Activated naive CD4-positive, alpha-beta T cell (primary cell): ENCODE measurements around the gene FNDC8.
"Not testable (repeated sequence)": the region's sequence is repeated elsewhere in the genome, so short reads cannot be mapped to it uniquely, and the experiment has no call there.

ENCODE experiments used
- DNase-seq, 4 experiments: peaks; one replicate each; lab custom pipeline; 2025; lab: John Stamatoyannopoulos, UW

Gene FNDC8

DNA sequence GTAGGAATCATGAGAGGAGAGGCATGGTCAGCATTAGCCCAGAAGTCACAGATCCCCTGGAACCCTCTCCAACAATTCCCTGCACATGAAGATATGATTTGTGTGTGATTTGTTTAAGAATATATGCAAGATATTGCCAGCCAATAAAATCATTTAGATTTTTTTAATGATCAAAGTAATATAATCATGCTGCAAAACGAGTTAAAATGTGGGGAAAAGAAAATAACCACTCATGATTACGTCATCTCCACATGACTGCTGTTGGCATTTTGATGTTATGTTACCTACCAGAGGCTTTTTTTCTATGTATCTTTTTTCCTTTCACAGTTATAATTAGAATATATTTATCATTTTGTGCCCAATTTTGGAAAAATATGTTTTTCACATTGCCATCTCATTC, 50.4 kb downstream of the FNDC8 start:
- DNase-seq: no peak

DNA sequence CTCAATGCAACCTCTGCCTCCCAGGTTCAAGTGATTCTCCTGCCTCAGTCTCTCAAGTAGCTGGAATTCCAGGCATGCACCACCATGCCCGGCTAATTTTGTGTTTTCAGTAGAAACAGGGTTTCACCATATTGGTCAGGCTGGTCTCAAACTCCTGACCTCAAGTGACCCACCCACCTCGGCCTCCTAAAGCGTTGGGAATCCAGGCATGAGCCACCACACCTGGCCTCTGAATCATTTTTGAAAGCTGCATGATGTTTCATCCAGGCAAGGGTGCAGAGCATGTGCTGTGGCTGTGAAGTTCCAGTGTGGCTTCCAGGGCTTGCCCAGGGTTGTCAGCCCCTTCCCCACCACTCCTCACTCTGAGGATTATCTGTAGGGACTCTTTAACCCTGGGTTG, 50.9 kb downstream of the FNDC8 start:
- DNase-seq: not testable (repeated sequence)

DNA sequence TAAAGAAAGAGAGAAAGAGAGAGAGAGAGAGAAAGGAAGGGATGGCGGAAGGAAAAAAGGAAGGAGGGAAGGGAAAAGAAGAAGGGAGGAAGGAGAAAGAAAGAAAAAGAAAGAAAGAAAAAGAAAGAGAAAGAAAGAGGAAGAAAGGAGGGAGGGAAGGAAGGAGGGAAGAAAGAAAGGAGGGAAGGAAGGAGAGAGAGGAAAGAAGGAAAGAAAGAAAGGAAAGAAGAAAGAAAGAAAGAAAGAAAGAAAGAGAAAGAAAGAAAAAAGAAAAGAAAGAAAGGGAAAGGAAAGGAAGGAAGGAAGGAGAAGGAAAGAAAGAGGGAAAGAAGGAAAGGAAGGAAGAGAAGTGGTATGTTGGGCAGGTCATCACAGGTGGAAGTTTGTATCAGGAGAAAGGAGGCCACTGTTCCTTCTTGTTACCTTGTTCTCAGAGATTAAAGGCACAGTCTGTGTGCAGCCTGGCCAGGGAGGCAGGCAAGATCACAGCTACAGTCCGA, 53.5 kb downstream of the FNDC8 start:
- no peak for DNase-seq

DNA sequence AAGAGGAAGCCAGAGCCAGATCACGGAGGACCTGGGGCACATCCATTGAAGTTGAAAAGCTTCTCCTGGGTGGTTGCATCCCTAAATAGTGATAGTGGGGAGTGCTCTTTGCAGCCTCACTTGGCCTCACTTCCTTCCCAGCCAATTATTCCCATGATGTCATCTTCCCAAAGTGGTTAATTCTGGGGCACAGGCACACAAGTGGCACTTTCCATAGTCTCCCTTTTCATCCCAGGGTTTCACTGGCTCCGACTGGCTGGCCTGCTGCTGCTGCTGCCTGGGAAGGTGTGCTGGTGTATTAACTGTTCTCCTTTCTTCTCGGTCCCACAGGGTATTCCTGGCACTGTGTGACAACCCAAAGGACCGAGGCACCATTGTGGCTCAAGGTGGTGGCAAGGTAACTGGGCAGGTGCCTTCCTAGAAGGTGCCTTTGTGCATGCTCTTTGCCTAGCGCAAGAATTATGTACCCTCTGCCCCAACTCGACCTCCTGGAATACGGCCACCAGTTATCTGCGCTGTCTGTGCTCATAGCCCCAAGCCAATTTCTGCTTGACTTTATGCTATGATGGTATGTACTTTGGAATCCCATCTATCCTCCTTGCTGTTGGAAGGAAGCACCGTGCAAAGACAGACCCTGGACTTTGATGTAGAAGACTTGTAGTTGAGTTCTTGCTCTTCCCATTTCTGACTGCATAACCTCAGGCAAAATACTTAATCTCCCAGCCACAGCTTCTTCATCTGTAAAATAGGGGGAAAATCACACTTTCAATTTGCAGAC, 54.4 kb downstream of the FNDC8 start:
- no peak for DNase-seq

DNA sequence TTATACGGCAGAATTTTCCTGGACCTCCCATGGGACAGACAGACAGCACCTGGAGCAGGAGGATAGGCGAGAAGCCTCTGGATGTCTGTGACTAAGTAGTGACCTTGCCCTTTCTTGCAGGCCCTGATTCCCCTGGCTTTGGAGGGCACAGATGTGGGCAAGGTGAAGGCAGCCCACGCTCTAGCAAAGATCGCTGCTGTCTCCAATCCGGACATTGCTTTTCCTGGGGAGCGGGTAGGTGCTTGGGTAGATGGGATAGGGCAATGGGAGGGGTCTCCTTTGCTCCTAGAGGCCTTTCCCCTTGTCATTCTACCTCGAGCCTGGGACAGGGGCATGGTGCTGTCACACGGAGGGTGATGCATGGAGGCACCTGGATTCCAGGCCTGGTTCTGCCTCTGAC, 55.5 kb downstream of the FNDC8 start:
- no peak for DNase-seq

DNA sequence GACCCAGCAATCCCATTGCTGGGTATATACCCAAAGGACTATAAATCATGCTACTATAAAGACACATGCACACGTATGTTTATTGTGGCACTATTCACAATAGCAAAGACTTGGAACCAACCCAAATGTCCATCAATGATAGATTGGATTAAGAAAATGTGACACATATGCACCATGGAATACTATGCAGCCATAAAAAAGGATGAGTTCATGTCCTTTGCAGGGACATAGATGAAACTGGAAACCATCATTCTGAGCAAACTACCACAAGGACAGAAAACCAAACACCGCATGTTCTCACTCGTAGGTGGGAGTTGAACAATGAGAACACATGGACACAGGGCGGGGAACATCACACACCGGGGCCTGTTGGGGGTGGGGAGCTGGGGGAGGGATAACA, 58.0 kb downstream of the FNDC8 start:
- not testable (repeated sequence) for DNase-seq
